NB4 (cell line): Measurements from ENCODE around the gene SUSD6.

Source experiments
- CTCF ChIP-seq: IDR thresholded peaks from one replicate; pipeline ENCODE4 v1.5.1; 2012; ENCODE audit warnings: low read depth, low read length
- MYC ChIP-seq: IDR thresholded peaks from 2 replicates; pipeline ENCODE4 v1.6.1; 2011; ENCODE audit warnings: low read depth, low read length

- no peak for TF ChIP-seq CTCF
- no peak for TF ChIP-seq MYC
These were observed 49.8 kb downstream of the SUSD6 start for GRCh38 chr14:69661194-69661537.
